ENCODE data around the gene NUDT6. TPM values are rescaled to one million over a fixed set of nuclear protein-coding genes. Genes with fewer than 3 reads are reported as not detected.

The NUDT6 gene
- total and polyA plus RNA-seq, 2 donors from 2014 or later = 10.1 to 32.4 TPM

DNA sequence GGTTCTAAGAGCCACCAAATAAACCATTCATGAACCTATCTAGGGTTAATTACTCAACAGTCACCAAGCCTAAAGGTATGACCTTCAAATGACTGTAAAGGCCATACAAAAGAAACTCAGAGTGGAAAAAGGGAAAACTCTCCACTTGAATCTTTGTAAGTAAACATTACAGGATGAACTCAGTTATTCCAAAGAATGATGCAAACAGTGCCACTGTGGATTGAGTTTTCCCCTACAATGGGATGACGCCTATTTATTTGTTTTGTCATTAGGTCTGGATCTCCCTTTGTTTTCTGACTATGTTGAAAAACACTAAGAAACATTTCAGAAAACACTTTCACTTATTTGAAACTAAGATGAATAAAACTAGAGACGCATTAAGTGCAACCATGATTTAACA, 12.7 kb downstream of the NUDT6 start:
- Histone ChIP-seq H3K27me3 (ENCODE audit: control insufficient read depth, insufficient read depth, low read length) (no peaks in the 10 kb centered on the region), H3K27ac (ENCODE audit: low read depth in 2 of 2, low read length in 2 of 2) (no peak overlapping the region), H3K4me3 (ENCODE audit: low read length in 3 of 3) (no peak overlapping the region), H3K9ac (ENCODE audit: low read length in 3 of 3) (no peak overlapping the region), H3K4me1 (ENCODE audit: control insufficient read depth in 2 of 3, insufficient read depth in 2 of 3, low read depth in 1 of 3, low read length in 3 of 3) (no peaks in the 10 kb centered on the region), H3K9me3 (ENCODE audit: control insufficient read depth in 2 of 3, insufficient read depth in 1 of 3, low read length in 3 of 3) (no peaks in the 10 kb centered on the region), H3K36me3 (ENCODE audit: control insufficient read depth in 2 of 3, insufficient read depth in 3 of 3, low read length in 3 of 3) (no peaks in the 10 kb centered on the region)
- no peak for FAIRE-seq
- DNase-seq = no peak
- TF ChIP-seq, protein P1, sequence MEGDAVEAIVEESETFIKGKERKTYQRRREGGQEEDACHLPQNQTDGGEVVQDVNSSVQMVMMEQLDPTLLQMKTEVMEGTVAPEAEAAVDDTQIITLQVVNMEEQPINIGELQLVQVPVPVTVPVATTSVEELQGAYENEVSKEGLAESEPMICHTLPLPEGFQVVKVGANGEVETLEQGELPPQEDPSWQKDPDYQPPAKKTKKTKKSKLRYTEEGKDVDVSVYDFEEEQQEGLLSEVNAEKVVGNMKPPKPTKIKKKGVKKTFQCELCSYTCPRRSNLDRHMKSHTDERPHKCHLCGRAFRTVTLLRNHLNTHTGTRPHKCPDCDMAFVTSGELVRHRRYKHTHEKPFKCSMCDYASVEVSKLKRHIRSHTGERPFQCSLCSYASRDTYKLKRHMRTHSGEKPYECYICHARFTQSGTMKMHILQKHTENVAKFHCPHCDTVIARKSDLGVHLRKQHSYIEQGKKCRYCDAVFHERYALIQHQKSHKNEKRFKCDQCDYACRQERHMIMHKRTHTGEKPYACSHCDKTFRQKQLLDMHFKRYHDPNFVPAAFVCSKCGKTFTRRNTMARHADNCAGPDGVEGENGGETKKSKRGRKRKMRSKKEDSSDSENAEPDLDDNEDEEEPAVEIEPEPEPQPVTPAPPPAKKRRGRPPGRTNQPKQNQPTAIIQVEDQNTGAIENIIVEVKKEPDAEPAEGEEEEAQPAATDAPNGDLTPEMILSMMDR (IDR thresholded peaks at IDR 0.05; ENCODE audit: borderline replicate concordance, extremely low read depth, insufficient read depth) = no peak
- intact Hi-C loops (cut with DNase I) = loop anchor here (10.0 kb wide), 1 partner anchor 155 kb away; no protein-coding TSS in a partner anchor

DNA sequence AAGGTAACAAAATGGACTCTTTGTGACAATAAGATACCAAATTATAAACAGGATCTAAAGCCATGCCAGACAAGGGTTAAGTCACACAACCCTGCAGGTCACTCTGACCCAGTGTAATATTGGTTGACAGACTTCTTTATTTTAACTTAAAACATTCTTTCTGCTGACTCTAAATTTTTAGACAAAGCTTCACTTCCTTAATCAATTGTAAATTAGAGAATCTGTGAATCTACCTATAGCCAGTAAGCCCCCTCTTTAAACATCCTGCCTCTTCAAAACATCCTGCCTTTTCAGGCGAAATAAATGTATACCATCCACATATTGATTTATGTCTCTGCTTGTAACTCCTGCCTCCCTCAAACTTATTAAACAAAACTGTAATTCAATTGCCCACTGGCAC, 14.2 kb downstream of the NUDT6 start:
- Histone ChIP-seq H3K9me3 (ENCODE audit: control insufficient read depth in 2 of 3, insufficient read depth in 1 of 3, low read length in 3 of 3) (no peaks in the 10 kb centered on the region), H3K36me3 (ENCODE audit: control insufficient read depth in 2 of 3, insufficient read depth in 3 of 3, low read length in 3 of 3) (no peaks in the 10 kb centered on the region), H3K27ac (ENCODE audit: low read depth in 2 of 2, low read length in 2 of 2) (no peak overlapping the region), H3K4me3 (ENCODE audit: low read length in 3 of 3) (no peak overlapping the region), H3K27me3 (ENCODE audit: control insufficient read depth, insufficient read depth, low read length) (no peaks in the 10 kb centered on the region), H3K4me1 (ENCODE audit: control insufficient read depth in 2 of 3, insufficient read depth in 2 of 3, low read depth in 1 of 3, low read length in 3 of 3) (no peaks in the 10 kb centered on the region), H3K9ac (ENCODE audit: low read length in 3 of 3) (no peak overlapping the region)
- DNase-seq (no peak), FAIRE-seq (no peak)
- TF ChIP-seq, protein P1 (IDR thresholded peaks at IDR 0.05; ENCODE audit: borderline replicate concordance, extremely low read depth, insufficient read depth) = no peak
- intact Hi-C loops (cut with DNase I) = no loop called here

DNA sequence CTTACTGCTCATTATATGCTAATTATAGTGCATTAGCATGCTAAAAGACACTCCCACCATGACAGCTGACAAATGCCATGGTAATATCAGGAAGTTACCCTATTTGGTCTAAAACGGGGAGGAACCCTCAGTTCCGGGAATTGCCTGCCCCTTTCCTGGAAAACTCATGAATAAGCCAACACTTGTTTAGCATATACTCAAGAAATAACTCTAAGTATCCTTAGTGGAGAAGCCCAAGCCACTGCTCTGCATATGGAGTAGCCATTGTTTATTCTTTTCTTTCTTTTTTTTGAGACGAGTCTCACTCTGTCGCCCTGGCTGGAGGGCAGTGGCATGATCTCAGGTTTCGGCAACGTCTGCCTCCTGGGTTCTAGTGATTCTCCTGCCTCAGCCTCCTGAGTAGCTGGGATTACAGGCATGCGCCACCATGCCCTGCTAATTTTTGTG, 15.5 kb downstream of the NUDT6 start:
- no peaks in the 10 kb centered on the region for H3K4me1 ChIP-seq (ENCODE audit: control insufficient read depth in 2 of 3, insufficient read depth in 2 of 3, low read depth in 1 of 3, low read length in 3 of 3)
- TF ChIP-seq, protein P1 (IDR thresholded peaks at IDR 0.05; ENCODE audit: borderline replicate concordance, extremely low read depth, insufficient read depth) = no peak
- no peak overlapping the region for H3K9ac ChIP-seq (ENCODE audit: low read length in 3 of 3)
- no peak overlapping the region for H3K27ac ChIP-seq (ENCODE audit: low read depth in 2 of 2, low read length in 2 of 2)
- DNase-seq (no peak), FAIRE-seq (no peak)
- no peaks in the 10 kb centered on the region for H3K36me3 ChIP-seq (ENCODE audit: control insufficient read depth in 2 of 3, insufficient read depth in 3 of 3, low read length in 3 of 3)
- no peak overlapping the region for H3K4me3 ChIP-seq (ENCODE audit: low read length in 3 of 3)
- intact Hi-C loops (cut with DNase I) = no loop called here
- no peaks in the 10 kb centered on the region for H3K27me3 ChIP-seq (ENCODE audit: control insufficient read depth, insufficient read depth, low read length)
- no peaks in the 10 kb centered on the region for H3K9me3 ChIP-seq (ENCODE audit: control insufficient read depth in 2 of 3, insufficient read depth in 1 of 3, low read length in 3 of 3)

DNA sequence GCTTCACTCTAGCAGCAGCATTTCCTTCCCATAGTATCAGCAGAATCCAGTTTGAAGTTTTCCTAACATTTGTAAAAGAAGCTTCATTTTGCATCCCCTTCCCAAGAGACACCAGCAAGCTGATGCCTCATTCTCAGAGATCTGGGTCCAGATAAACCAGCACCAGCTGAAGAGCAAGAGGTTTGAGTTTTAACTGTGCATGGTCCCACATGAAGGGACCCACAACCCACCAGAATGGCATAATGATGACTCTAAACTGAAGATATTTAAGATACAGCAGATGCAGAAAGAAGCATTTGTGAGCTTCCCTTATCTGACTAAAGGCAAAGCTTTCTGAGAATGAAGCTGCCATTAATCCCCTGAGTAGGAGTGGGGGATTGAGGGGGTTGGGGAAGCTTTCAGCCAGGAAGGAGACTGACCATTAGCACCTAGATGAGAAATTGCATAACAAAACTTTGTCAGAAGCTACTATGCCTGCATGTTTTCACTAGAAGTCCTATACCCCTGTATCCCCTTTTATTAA, 18.6 kb downstream of the NUDT6 start:
- DNase-seq (no peak), FAIRE-seq (no peak)
- H3K9ac ChIP-seq (ENCODE audit: low read length in 3 of 3) = no peak overlapping the region
- H3K36me3 ChIP-seq (ENCODE audit: control insufficient read depth in 2 of 3, insufficient read depth in 3 of 3, low read length in 3 of 3) = no peaks in the 10 kb centered on the region
- H3K27ac ChIP-seq (ENCODE audit: low read depth in 2 of 2, low read length in 2 of 2) = no peak overlapping the region
- H3K4me3 ChIP-seq (ENCODE audit: low read length in 3 of 3) = no peak overlapping the region
- intact Hi-C loops (cut with DNase I) = no loop called here
- TF ChIP-seq, protein P1 (IDR thresholded peaks at IDR 0.05; ENCODE audit: borderline replicate concordance, extremely low read depth, insufficient read depth) = no peak
- H3K27me3 ChIP-seq (ENCODE audit: control insufficient read depth, insufficient read depth, low read length) = no peaks in the 10 kb centered on the region
- no peaks in the 10 kb centered on the region for H3K9me3 ChIP-seq (ENCODE audit: control insufficient read depth in 2 of 3, insufficient read depth in 1 of 3, low read length in 3 of 3)
- no peaks in the 10 kb centered on the region for H3K4me1 ChIP-seq (ENCODE audit: control insufficient read depth in 2 of 3, insufficient read depth in 2 of 3, low read depth in 1 of 3, low read length in 3 of 3)

Data from kidney (tissue), 14 donors.